Mesothelial cell of epicardium (in vitro differentiated cells): Measurements from ENCODE around the gene CUEDC2. TPM values are rescaled to one million over a fixed set of nuclear protein-coding genes. Genes with fewer than 3 reads are reported as not detected.

ENCODE experiments used
- DNase-seq, 2 experiments: peaks; one replicate each; pipeline ENCODE4 v3.0.0; 2021; ENCODE audit warnings: low spot score in 2 of 2; ENCODE audit not compliant: unreplicated experiment in 2 of 2
- H3K27ac Mint-ChIP-seq: 2 replicates; pipeline ENCODE4 v1.8.0; 2021; ENCODE audit warnings: mixed read lengths
- H3K27me3 Mint-ChIP-seq: 2 replicates; pipeline ENCODE4 v1.8.0; 2021; ENCODE audit warnings: low read depth, mixed read lengths
- H3K36me3 Mint-ChIP-seq: 2 replicates; pipeline ENCODE4 v1.8.0; 2021; ENCODE audit warnings: mixed read lengths
- H3K4me1 Mint-ChIP-seq: 2 replicates; pipeline ENCODE4 v1.8.0; 2021; ENCODE audit warnings: mixed read lengths
- H3K4me3 Mint-ChIP-seq: 2 replicates; pipeline ENCODE4 v1.8.0; 2021; ENCODE audit warnings: mild to moderate bottlenecking, moderate library complexity, mixed read lengths
- H3K9me3 Mint-ChIP-seq: 2 replicates; pipeline ENCODE4 v1.8.0; 2021; ENCODE audit warnings: mixed read lengths
- total RNA-seq: library from RNA; stranded (reverse); gene quantifications from 3 replicates; pipeline ENCODE4 v1.2.1, GENCODE V29; 2021
- TF ChIP-seq, protein P1 (sequence below): fragments of 200-600 bp; sonication (generic); IDR thresholded peaks from one replicate; pipeline ENCODE4 v1.5.0; 2021; ENCODE audit warnings: antibody characterized with exemption; ENCODE audit not compliant: unreplicated experiment

The CUEDC2 gene
- total RNA-seq, 1 donor from 2014 or later = 75.6 TPM

DNA sequence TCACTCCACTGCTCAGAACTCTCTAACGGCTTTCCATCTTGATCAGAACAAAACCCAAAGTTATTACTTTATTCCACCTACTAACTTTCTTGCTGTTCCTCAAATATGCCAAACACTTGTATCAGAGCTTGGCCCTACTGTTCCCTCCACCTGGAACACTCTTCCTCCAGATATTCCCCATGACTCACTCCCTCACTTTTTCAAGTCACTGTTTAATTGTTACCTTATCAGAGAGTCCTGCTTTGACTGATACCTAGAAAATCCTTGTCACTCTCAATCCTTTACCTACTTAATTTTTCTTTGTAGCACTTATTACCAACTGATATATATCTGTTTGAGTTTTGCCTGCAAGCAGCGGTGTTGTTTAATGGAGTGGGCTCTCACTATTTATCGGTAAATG is 42.5 kb downstream of the CUEDC2 start:
- H3K4me1 Mint-ChIP-seq = peaks cover 15% of the 10 kb centered on the region
- DNase-seq = no peak
- no peaks in the 10 kb centered on the region for H3K9me3 Mint-ChIP-seq
- no peaks in the 10 kb centered on the region for H3K36me3 Mint-ChIP-seq
- TF ChIP-seq, protein P1, sequence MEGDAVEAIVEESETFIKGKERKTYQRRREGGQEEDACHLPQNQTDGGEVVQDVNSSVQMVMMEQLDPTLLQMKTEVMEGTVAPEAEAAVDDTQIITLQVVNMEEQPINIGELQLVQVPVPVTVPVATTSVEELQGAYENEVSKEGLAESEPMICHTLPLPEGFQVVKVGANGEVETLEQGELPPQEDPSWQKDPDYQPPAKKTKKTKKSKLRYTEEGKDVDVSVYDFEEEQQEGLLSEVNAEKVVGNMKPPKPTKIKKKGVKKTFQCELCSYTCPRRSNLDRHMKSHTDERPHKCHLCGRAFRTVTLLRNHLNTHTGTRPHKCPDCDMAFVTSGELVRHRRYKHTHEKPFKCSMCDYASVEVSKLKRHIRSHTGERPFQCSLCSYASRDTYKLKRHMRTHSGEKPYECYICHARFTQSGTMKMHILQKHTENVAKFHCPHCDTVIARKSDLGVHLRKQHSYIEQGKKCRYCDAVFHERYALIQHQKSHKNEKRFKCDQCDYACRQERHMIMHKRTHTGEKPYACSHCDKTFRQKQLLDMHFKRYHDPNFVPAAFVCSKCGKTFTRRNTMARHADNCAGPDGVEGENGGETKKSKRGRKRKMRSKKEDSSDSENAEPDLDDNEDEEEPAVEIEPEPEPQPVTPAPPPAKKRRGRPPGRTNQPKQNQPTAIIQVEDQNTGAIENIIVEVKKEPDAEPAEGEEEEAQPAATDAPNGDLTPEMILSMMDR = no peak
- no peaks in the 10 kb centered on the region for H3K27me3 Mint-ChIP-seq
- H3K27ac Mint-ChIP-seq = no peak overlapping the region
- no peak overlapping the region for H3K4me3 Mint-ChIP-seq

DNA sequence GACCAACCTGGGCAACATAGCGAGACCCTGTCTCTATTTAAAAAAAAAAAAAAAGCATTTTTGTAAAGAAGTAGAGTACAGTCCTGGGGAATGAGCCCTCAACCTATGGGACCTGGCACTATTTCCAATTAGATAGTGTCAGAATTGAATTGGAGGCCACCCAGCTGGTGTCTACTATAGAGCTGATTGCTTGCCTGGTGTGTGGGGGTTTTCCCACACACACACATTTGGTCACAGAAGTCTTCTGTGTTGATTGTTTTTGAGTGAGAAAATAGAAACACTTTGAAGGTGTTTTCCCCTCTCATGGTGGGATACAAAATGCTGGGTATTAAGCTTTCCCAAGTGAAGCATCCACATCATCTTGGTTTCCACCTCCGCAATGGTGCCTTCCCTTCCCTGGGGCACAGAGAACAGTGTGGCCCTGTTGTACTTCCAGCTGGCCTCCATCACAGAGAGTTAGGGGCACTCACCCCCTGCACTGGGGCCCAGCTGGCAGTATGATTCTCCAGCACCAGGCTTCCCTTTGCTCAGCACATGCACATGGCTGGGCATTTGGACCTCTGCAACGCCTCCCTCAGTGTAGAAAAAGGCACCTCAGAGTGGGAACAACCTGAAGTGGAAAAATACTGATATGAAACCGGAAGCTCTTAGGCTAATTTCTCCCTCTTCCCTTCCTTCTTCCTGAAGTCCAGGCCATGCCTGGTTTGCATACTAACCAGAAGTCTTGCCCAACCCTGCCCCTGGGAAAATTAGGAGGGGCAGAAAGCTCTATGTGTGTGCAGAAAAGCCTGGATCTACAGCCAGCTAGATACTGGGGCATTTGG is 47.6 kb downstream of the CUEDC2 start:
- H3K36me3 Mint-ChIP-seq = peaks cover 16% of the 10 kb centered on the region
- no peaks in the 10 kb centered on the region for H3K4me1 Mint-ChIP-seq
- no peaks in the 10 kb centered on the region for H3K27me3 Mint-ChIP-seq
- TF ChIP-seq, protein P1 = no peak
- H3K4me3 Mint-ChIP-seq = no peak overlapping the region
- peak overlapping the region; percentile 43 for H3K27ac Mint-ChIP-seq
- no peak for DNase-seq
- no peaks in the 10 kb centered on the region for H3K9me3 Mint-ChIP-seq

DNA sequence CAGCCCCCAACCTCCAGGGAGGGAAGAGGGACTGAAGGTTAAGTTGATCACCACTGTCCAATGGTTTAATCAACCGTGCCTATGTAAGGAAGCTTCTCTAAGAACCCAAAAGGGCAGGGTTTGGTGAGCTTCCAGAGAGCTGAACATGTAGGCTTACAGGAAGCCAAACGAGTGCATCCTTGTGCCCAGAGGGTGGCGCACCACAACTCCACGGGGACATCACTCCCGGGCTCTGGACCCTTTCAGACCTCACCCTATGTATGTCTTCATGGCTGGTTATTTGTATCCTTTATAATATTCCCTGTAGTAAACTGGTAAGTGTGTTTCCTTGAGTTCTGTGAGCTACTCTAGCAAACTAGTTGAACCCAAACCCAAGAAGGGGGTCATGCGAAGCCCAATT is 48.3 kb downstream of the CUEDC2 start:
- TF ChIP-seq, protein P1 = no peak
- Mint-ChIP-seq H3K27ac (no peak overlapping the region), H3K27me3 (no peaks in the 10 kb centered on the region), H3K4me1 (no peaks in the 10 kb centered on the region), H3K36me3 (peaks cover 16% of the 10 kb centered on the region), H3K9me3 (no peaks in the 10 kb centered on the region), H3K4me3 (no peak overlapping the region)
- DNase-seq = no peak

DNA sequence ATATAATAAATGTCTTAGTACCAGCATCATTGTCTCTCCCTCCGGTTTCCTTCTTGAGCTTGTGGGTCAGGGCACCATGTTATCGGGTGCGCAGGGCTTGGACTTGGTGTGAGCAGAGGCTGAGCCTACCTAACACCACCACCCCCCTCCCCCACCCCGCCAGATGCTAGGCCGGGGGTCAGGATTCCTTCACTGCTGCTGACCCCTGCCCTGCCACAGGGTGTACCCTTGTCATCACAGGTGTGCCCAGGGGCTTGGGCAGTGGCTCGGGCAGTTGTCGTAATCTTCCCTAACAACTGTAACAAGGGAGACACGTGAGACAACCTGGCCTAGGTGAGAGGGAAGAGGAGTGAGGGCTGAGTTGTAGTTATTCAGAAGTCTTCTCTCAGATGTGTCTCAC is 49.5 kb downstream of the CUEDC2 start:
- no peak overlapping the region for H3K27ac Mint-ChIP-seq
- H3K36me3 Mint-ChIP-seq = peaks cover 16% of the 10 kb centered on the region
- no peak for DNase-seq
- H3K27me3 Mint-ChIP-seq = no peaks in the 10 kb centered on the region
- no peaks in the 10 kb centered on the region for H3K9me3 Mint-ChIP-seq
- no peak overlapping the region for H3K4me3 Mint-ChIP-seq
- TF ChIP-seq, protein P1 = no peak
- H3K4me1 Mint-ChIP-seq = no peaks in the 10 kb centered on the region

DNA sequence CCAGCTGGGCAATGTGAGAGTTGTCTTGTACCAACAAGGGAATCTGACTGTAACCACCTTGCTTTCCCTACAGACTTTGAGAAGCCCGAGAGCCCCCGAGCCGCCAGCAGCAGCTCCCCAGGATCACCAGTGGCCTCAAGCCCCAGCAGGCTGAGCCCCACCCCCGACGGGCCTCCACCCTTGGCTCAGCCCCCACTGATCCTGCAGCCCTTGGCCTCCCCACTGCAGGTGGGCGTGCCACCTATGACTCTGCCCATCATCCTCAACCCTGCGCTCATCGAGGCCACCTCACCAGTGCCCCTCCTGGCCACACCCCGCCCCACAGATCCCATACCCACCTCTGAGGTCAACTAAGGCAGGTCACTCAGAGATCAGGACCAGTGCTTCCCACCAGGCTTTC is 50.4 kb downstream of the CUEDC2 start:
- H3K36me3 Mint-ChIP-seq = peaks cover 16% of the 10 kb centered on the region
- no peak overlapping the region for H3K27ac Mint-ChIP-seq
- no peaks in the 10 kb centered on the region for H3K9me3 Mint-ChIP-seq
- TF ChIP-seq, protein P1 = no peak
- no peak overlapping the region for H3K4me3 Mint-ChIP-seq
- no peak for DNase-seq
- no peaks in the 10 kb centered on the region for H3K27me3 Mint-ChIP-seq
- H3K4me1 Mint-ChIP-seq = no peaks in the 10 kb centered on the region
